Measurements from ENCODE around the gene TSLP. TPM values are rescaled to one million over a fixed set of nuclear protein-coding genes. Genes with fewer than 3 reads are reported as not detected.

TSLP gene
- total and polyA plus RNA-seq, 2 of the 8 experiments (the other 6 are each of a cell fraction or from before 2014, with no cell fraction given): 0.39 to 1.9 TPM

GRCh38 chr5:111092062-111092853, 20.7 kb downstream of the TSLP start, which contains the start of gene WDR36 (continued):
- peak; percentile 72 for TF ChIP-seq SRF (IDR thresholded peaks at IDR 0.05; ENCODE audit: low read depth, low read length)
- TF ChIP-seq SAP30 (IDR thresholded peaks at IDR 0.05; ENCODE audit: insufficient read depth, insufficient replicate concordance, low read length): peak; percentile 83
- TF ChIP-seq POU5F1 (IDR thresholded peaks at IDR 0.05; ENCODE audit: low read depth, low read length): peak; percentile 51
- TF ChIP-seq GABPA (IDR thresholded peaks at IDR 0.05; ENCODE audit: borderline replicate concordance, insufficient read depth, low read length): peak; percentile 97
- TF ChIP-seq HDAC2 (IDR thresholded peaks at IDR 0.05; ENCODE audit: borderline replicate concordance in 1 of 2, low read depth in 2 of 2, low read length in 2 of 2): peak; percentile 91 to 99; a peak in 3 of 4 replicates
- no peak for TF ChIP-seq RFX5 (IDR thresholded peaks at IDR 0.05; ENCODE audit: borderline replicate concordance, low read depth, low read length)
- TF ChIP-seq JUN (IDR thresholded peaks at IDR 0.05; ENCODE audit: low read depth, low read length): no peak
- no peak for TF ChIP-seq ZNF274 (IDR thresholded peaks at IDR 0.05; ENCODE audit: borderline replicate concordance, extremely low read depth, low read length)
- TF ChIP-seq HDAC6 (IDR thresholded peaks at IDR 0.05; ENCODE audit: low read depth, low read length): no peak
- peak; percentile 26 to 35; a peak in 3 of 4 replicates for TF ChIP-seq RAD21 (IDR thresholded peaks at IDR 0.05 in 1 of 2, conservative IDR thresholded peaks at IDR 0.05 in 1 of 2; ENCODE audit: low read depth in 2 of 2, low read length in 2 of 2)
- TF ChIP-seq RBBP5 (IDR thresholded peaks at IDR 0.05; ENCODE audit: borderline replicate concordance, low read depth, low read length): peak; percentile 93
- no peak for TF ChIP-seq NRF1 (IDR thresholded peaks at IDR 0.05; ENCODE audit: low read depth, low read length)
- TF ChIP-seq, protein P1, sequence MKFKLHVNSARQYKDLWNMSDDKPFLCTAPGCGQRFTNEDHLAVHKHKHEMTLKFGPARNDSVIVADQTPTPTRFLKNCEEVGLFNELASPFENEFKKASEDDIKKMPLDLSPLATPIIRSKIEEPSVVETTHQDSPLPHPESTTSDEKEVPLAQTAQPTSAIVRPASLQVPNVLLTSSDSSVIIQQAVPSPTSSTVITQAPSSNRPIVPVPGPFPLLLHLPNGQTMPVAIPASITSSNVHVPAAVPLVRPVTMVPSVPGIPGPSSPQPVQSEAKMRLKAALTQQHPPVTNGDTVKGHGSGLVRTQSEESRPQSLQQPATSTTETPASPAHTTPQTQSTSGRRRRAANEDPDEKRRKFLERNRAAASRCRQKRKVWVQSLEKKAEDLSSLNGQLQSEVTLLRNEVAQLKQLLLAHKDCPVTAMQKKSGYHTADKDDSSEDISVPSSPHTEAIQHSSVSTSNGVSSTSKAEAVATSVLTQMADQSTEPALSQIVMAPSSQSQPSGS (IDR thresholded peaks at IDR 0.05; ENCODE audit: low read length): no peak; the same call in 1 of the 2 replicates
- TF ChIP-seq SP2 (IDR thresholded peaks at IDR 0.05; ENCODE audit: low read length): no peak
- TF ChIP-seq SIX5 (IDR thresholded peaks at IDR 0.05; ENCODE audit: low read depth, low read length): peak; percentile 36; the same call in 1 of the 2 replicates
- TF ChIP-seq SIRT6 (IDR thresholded peaks at IDR 0.05; ENCODE audit: low read length): no peak
- TF ChIP-seq CBX5 (IDR thresholded peaks at IDR 0.05; ENCODE audit: low read depth, low read length): no peak
- no peak for TF ChIP-seq MAFK (IDR thresholded peaks at IDR 0.05; ENCODE audit: low read depth, low read length)
- TF ChIP-seq CTBP2 (IDR thresholded peaks at IDR 0.05; ENCODE audit: borderline replicate concordance, insufficient read depth, insufficient read length, low read length): peak; percentile 79
- no peak for TF ChIP-seq EP300 (IDR thresholded peaks at IDR 0.05; ENCODE audit: borderline replicate concordance in 1 of 2, low read depth in 2 of 2, low read length in 2 of 2)
- peak; percentile 88 for TF ChIP-seq TBP (IDR thresholded peaks at IDR 0.05; ENCODE audit: low read depth, low read length)
